OCI-LY3 (cell line): ENCODE data around the gene KDSR.

Experiments used
- H2AFZ ChIP-seq: fragments of 200-600, 300-600 bp; shearing (Covaris generic); 2 replicates; pipeline ENCODE4 v1.6.0; 2014; ENCODE audit warnings: antibody characterized with exemption, low read depth, low read length
- H3K27ac ChIP-seq: fragments of 200-600, 300-600 bp; sonication (generic); 2 replicates; pipeline ENCODE4 v1.5.1; 2014; ENCODE audit warnings: mild to moderate bottlenecking, low read length, moderate library complexity, mixed read lengths
- H3K27me3 ChIP-seq: fragments of 200-600, 300-600 bp; sonication (generic); 2 replicates; pipeline ENCODE4 v1.6.1; 2014; ENCODE audit warnings: low read depth, low read length, mixed read lengths
- H3K36me3 ChIP-seq: fragments of 200-600, 300-600 bp; sonication (generic); replicated peaks from 2 replicates; pipeline ENCODE3; 2014; ENCODE audit warnings: low read depth, low read length, mixed read lengths
- H3K4me1 ChIP-seq: fragments of 300-600, 200-600 bp; sonication (generic); 2 replicates; pipeline ENCODE4 v1.6.1; 2014; ENCODE audit warnings: low read length, mixed read lengths
- H3K4me2 ChIP-seq: fragments of 200-600, 300-600 bp; sonication (generic); 2 replicates; pipeline ENCODE4 v1.6.1; 2014; ENCODE audit warnings: low read length, mixed read lengths
- H3K4me3 ChIP-seq: fragments of 300-600, 200-600 bp; sonication (generic); 2 replicates; pipeline ENCODE4 v1.5.1; 2014; ENCODE audit warnings: antibody characterized with exemption, mild to moderate bottlenecking, low read length, moderate library complexity
- H3K79me2 ChIP-seq: fragments of 300-600, 200-600 bp; shearing (Covaris generic); 2 replicates; pipeline ENCODE4 v1.6.1; 2014; ENCODE audit warnings: mild to moderate bottlenecking, low read length, mixed read lengths
- H3K9ac ChIP-seq: fragments of 300-600, 200-600 bp; shearing (Covaris generic); 2 replicates; pipeline ENCODE4 v1.6.0; 2014; ENCODE audit warnings: mild to moderate bottlenecking, low read length, moderate library complexity
- H3K9me3 ChIP-seq: fragments of 200-600, 300-600 bp; shearing (Covaris generic); 2 replicates; pipeline ENCODE4 v1.6.1; 2014; ENCODE audit warnings: low read length, mixed read lengths; ENCODE audit not compliant: insufficient read depth
- H4K20me1 ChIP-seq: fragments of 200-600, 300-600 bp; sonication (generic); 2 replicates; pipeline ENCODE4 v1.6.1; 2016; ENCODE audit warnings: low read length, mixed read lengths; ENCODE audit not compliant: insufficient read depth
- CTCF ChIP-seq: fragments of 200-600, 300-600 bp; sonication (generic); IDR thresholded peaks from 2 replicates; pipeline ENCODE4 v1.5.1; 2014; ENCODE audit warnings: antibody characterized with exemption, low read length, low read depth
- EZH2phosphoT487 ChIP-seq: fragments of 200-600 bp; shearing (Covaris generic); IDR thresholded peaks from 2 replicates; pipeline ENCODE4 v1.6.1; 2018; ENCODE audit warnings: antibody characterized with exemption, mixed run types, low read depth

KDSR gene

GRCh38 chr18:63315876-63316275, 51.1 kb downstream of the KDSR start:
- no peaks in the 10 kb centered on the region for H3K27me3 ChIP-seq
- TF ChIP-seq CTCF, result no peak
- no peak for TF ChIP-seq EZH2phosphoT487
- H3K4me3 ChIP-seq, result peak overlapping the region; percentile 79

GRCh38 chr18:63315131-63315662, 51.8 kb downstream of the KDSR start:
- peak overlapping the region; percentile 89 for H3K9ac ChIP-seq
- peak overlapping the region; percentile 94 for H3K4me2 ChIP-seq
- H3K4me1 ChIP-seq, result peaks cover 45% of the 10 kb centered on the region
- no peak overlapping the region for H2AFZ ChIP-seq
- H3K27ac ChIP-seq, result peak overlapping the region; percentile 88
- no peak for TF ChIP-seq CTCF
- no peak for TF ChIP-seq EZH2phosphoT487
- peaks cover 68% of the 10 kb centered on the region for H3K36me3 ChIP-seq
- peak overlapping the region; percentile 79 for H3K4me3 ChIP-seq
- no peaks in the 10 kb centered on the region for H3K27me3 ChIP-seq
- H4K20me1 ChIP-seq, result peaks cover 3% of the 10 kb centered on the region
- no peaks in the 10 kb centered on the region for H3K9me3 ChIP-seq
- H3K79me2 ChIP-seq, result peaks cover 98% of the 10 kb centered on the region

More at GRCh38 chr18:63315876-63316275, 51.1 kb downstream of the KDSR start:
- H3K4me1 ChIP-seq, result peaks cover 38% of the 10 kb centered on the region
- H3K4me2 ChIP-seq, result peak overlapping the region; percentile 94
- peaks cover 62% of the 10 kb centered on the region for H3K36me3 ChIP-seq
- H4K20me1 ChIP-seq, result no peaks in the 10 kb centered on the region
- peak overlapping the region; percentile 89 for H3K9ac ChIP-seq
- H3K9me3 ChIP-seq, result no peaks in the 10 kb centered on the region
- peak overlapping the region; percentile 88 for H3K27ac ChIP-seq
- H3K79me2 ChIP-seq, result peaks cover 98% of the 10 kb centered on the region
- no peak overlapping the region for H2AFZ ChIP-seq

GRCh38 chr18:63314062-63314790, 52.8 kb downstream of the KDSR start:
- Histone ChIP-seq H3K9ac (peak overlapping the region; percentile 89), H4K20me1 (peaks cover 9% of the 10 kb centered on the region), H2AFZ (no peak overlapping the region), H3K27me3 (no peaks in the 10 kb centered on the region), H3K79me2 (peaks cover 100% of the 10 kb centered on the region), H3K36me3 (peaks cover 74% of the 10 kb centered on the region), H3K27ac (peak overlapping the region; percentile 88), H3K4me2 (peak overlapping the region; percentile 94), H3K4me1 (peaks cover 53% of the 10 kb centered on the region), H3K9me3 (no peaks in the 10 kb centered on the region), H3K4me3 (peak overlapping the region; percentile 79)
- TF ChIP-seq CTCF, result no peak
- no peak for TF ChIP-seq EZH2phosphoT487

GRCh38 chr18:63313396-63313917, 53.5 kb downstream of the KDSR start:
- Histone ChIP-seq H3K36me3 (peaks cover 75% of the 10 kb centered on the region), H4K20me1 (peaks cover 17% of the 10 kb centered on the region), H3K79me2 (peaks cover 100% of the 10 kb centered on the region), H3K9ac (peak overlapping the region; percentile 89), H3K27me3 (no peaks in the 10 kb centered on the region), H3K4me3 (peak overlapping the region; percentile 79), H3K9me3 (no peaks in the 10 kb centered on the region), H3K4me1 (peaks cover 60% of the 10 kb centered on the region), H2AFZ (no peak overlapping the region), H3K27ac (peak overlapping the region; percentile 88), H3K4me2 (peak overlapping the region; percentile 94)
- TF ChIP-seq EZH2phosphoT487 (no peak), CTCF (no peak)
